WTC11 (cell line): ENCODE results near the gene APCDD1.

ENCODE experiments used
- ARID4B ChIP-seq: sonication (generic); formaldehyde crosslinking; IDR thresholded peaks from 2 replicates; pipeline ENCODE4 v1.8.0; 2023; ENCODE audit warnings: missing genetic modification reagents, mild to moderate bottlenecking, borderline replicate concordance
- CTCF ChIP-seq: fragments of 200-600 bp; IDR thresholded peaks from 2 replicates; pipeline ENCODE4 v1.8.0; 2022; ENCODE audit warnings: antibody characterized with exemption
- ESRRA ChIP-seq: sonication (generic); formaldehyde crosslinking; IDR thresholded peaks from 2 replicates; pipeline ENCODE4 v1.8.1; 2022; ENCODE audit warnings: mild to moderate bottlenecking, missing genetic modification reagents, borderline replicate concordance
- TEAD1 ChIP-seq: sonication (generic); formaldehyde crosslinking; IDR thresholded peaks from 2 replicates; pipeline ENCODE4 v1.8.0; 2022; ENCODE audit warnings: mild to moderate bottlenecking, missing genetic modification reagents

GRCh38 chr18:10499230-10499629, 44.8 kb downstream of the APCDD1 start:
- no peak for TF ChIP-seq CTCF
- TF ChIP-seq TEAD1 (CRISPR knock-in tag), result no peak
- TF ChIP-seq ESRRA, result no peak
- no peak for TF ChIP-seq ARID4B (CRISPR knock-in tag)
